Body of pancreas (tissue), 4 donors: ENCODE measurements around the gene ADAMTSL2. TPM values are rescaled to one million over a fixed set of nuclear protein-coding genes. Genes with fewer than 3 reads are reported as not detected.
"Not testable (repeated sequence)": the region's sequence is repeated elsewhere in the genome, so short reads cannot be mapped to it uniquely, and the experiment has no call there.

Source experiments
- ATAC-seq: fragments of 150-250 bp; one replicate; pipeline ENCODE4 v1.9.1; 2016
- DNase-seq, 4 donors: peaks; one replicate each; pipeline ENCODE4 v3.0.0-alpha.2; 2019
- H3K27ac ChIP-seq, 4 donors: fragments of 200-600 bp; sonication (generic); 1 replicate in 3 of 4; 2 replicates in 1 of 4; pipeline versions ENCODE4 v1.5.1 to v1.6.1; 2016 to 2019; ENCODE audit warnings: mild to moderate bottlenecking in 1 of 4, mixed read lengths in 1 of 4, moderate library complexity in 1 of 4
- H3K27me3 ChIP-seq, 2 donors: fragments of 200-600 bp; sonication (generic); one replicate each; pipeline ENCODE4 v1.6.0; 2016; ENCODE audit warnings: mild to moderate bottlenecking in 1 of 2
- H3K36me3 ChIP-seq, 2 donors: fragments of 200-600 bp; sonication (generic); replicated peaks in 1 of 2; 2 replicates each; pipeline ENCODE4 v1.5.1; 2016; ENCODE audit warnings: low read depth in 2 of 2; ENCODE audit not compliant: insufficient read depth in 1 of 2
- H3K4me1 ChIP-seq: fragments of 200-600 bp; sonication (generic); one replicate; pipeline ENCODE4 v1.6.0; 2016
- H3K4me3 ChIP-seq, 2 donors: fragments of 200-600 bp; sonication (generic); 1 replicate in 1 of 2; 2 replicates in 1 of 2; pipeline ENCODE4 v1.5.1; 2016 to 2019
- H3K9me3 ChIP-seq, 3 donors: fragments of 200-600 bp; sonication (generic); 1 replicate in 2 of 3; 2 replicates in 1 of 3; pipeline ENCODE4 v1.5.1; 2016
- CTCF ChIP-seq, 7 experiments: fragments of 450-650 bp in 4 of 7; fragments of 200-600 bp in 3 of 7; sonication (generic) in 3 of 7; IDR thresholded peaks; one replicate each; pipeline ENCODE4 v1.5.1; 2016 to 2019; ENCODE audit warnings: antibody characterized with exemption in 7 of 7
- POLR2A ChIP-seq, 3 donors: fragments of 450-650 bp; IDR thresholded peaks; one replicate each; pipeline ENCODE4 v1.6.1; 2016; ENCODE audit warnings: antibody characterized with exemption in 3 of 3, mild to moderate bottlenecking in 2 of 3
- WGBS, 2 donors: methylation state at CpG; one replicate each; pipeline ENCODE4 v1.1.5; 2017; 5-methylcytosine and 5-hydroxymethylcytosine counted together
- intact Hi-C: fragments of 100-400 bp; cut with DNase I; formaldehyde crosslinking; loops from one replicate; pipeline ENCODE4 v1.15.1; 2023
- total RNA-seq, 2 donors: library from RNA; depleted of rRNA; stranded (reverse); fragments of >200 nt; gene quantifications; one replicate each; pipeline ENCODE4 v1.1.0, GENCODE V29; 2016

The ADAMTSL2 gene
- total RNA-seq, 2 donors from 2014 or later: 4.2 to 21.8 TPM

- ATAC-seq (no peak), DNase-seq (no peak)
- no peak overlapping the region for H3K4me3 ChIP-seq
- TF ChIP-seq CTCF (IDR thresholded peaks at IDR 0.05) (no peak), POLR2A (IDR thresholded peaks at IDR 0.05) (no peak)
- H3K4me1 ChIP-seq: peaks cover 15% of the 10 kb centered on the region
- H3K9me3 ChIP-seq: no peaks in the 10 kb centered on the region
- H3K36me3 ChIP-seq: no peaks in the 10 kb centered on the region
- no peak overlapping the region for H3K27ac ChIP-seq
- 84 to 85% methylated on average over 3 to 9 of the region's 32 CpGs for WGBS, 2 donors
- intact Hi-C loops: no loop called here
- H3K27me3 ChIP-seq: no peaks in the 10 kb centered on the region
Measured at GRCh38 chr9:133561976-133562554, 27.6 kb downstream of the ADAMTSL2 start.

GRCh38 chr9:133562611-133563290 lies 28.2 kb downstream of the ADAMTSL2 start:
- DNase-seq (no peak), ATAC-seq (no peak)
- H3K36me3 ChIP-seq: no peaks in the 10 kb centered on the region
- no peak overlapping the region for H3K27ac ChIP-seq
- no peaks in the 10 kb centered on the region for H3K27me3 ChIP-seq
- H3K4me3 ChIP-seq: no peak overlapping the region
- no peaks in the 10 kb centered on the region for H3K9me3 ChIP-seq
- 25 to 84% methylated on average over 2 to 39 of the region's 54 CpGs for WGBS, 2 donors
- no peak for TF ChIP-seq CTCF (IDR thresholded peaks at IDR 0.05)
- TF ChIP-seq POLR2A (IDR thresholded peaks at IDR 0.05): no peak
- peaks cover 15% of the 10 kb centered on the region for H3K4me1 ChIP-seq
- intact Hi-C loops: no loop called here

- WGBS, 2 donors: 12 to 20% methylated on average over 2 to 14 of the region's 14 CpGs
- Histone ChIP-seq H3K4me1 (peaks cover 15% of the 10 kb centered on the region), H3K27me3 (no peaks in the 10 kb centered on the region), H3K36me3 (no peaks in the 10 kb centered on the region), H3K27ac (peak overlapping the region in 1 of 4 donors; percentile 12), H3K4me3 (no peak overlapping the region), H3K9me3 (no peaks in the 10 kb centered on the region)
- no peak for TF ChIP-seq POLR2A (IDR thresholded peaks at IDR 0.05)
- intact Hi-C loops: no loop called here
- peak in 1 of 4 donors; percentile 41 for DNase-seq
- ATAC-seq: no peak
Measured at GRCh38 chr9:133563291-133563796, 28.8 kb downstream of the ADAMTSL2 start.

GRCh38 chr9:133563814-133564213 lies 29.3 kb downstream of the ADAMTSL2 start:
- DNase-seq, H3K36me3 ChIP-seq, H3K9me3 ChIP-seq, H3K27ac ChIP-seq, ATAC-seq, H3K27me3 ChIP-seq, H3K4me3 ChIP-seq, intact Hi-C loops: not testable (repeated sequence)
- peaks cover 15% of the 10 kb centered on the region for H3K4me1 ChIP-seq
- TF ChIP-seq CTCF (IDR thresholded peaks at IDR 0.05): peak in 1 of 7 experiments; percentile 10

- Histone ChIP-seq H3K27ac (no peak overlapping the region), H3K4me1 (peaks cover 15% of the 10 kb centered on the region), H3K27me3 (no peaks in the 10 kb centered on the region), H3K36me3 (no peaks in the 10 kb centered on the region), H3K9me3 (no peaks in the 10 kb centered on the region), H3K4me3 (no peak overlapping the region)
- no peak for ATAC-seq
- intact Hi-C loops: no loop called here
- DNase-seq: no peak
- TF ChIP-seq CTCF (IDR thresholded peaks at IDR 0.05) (no peak), POLR2A (IDR thresholded peaks at IDR 0.05) (no peak)
- 55 to 76% methylated on average over 11 of the region's 11 CpGs for WGBS, 2 donors
Measured at GRCh38 chr9:133564451-133565116, 30.1 kb downstream of the ADAMTSL2 start.
